Panc1 (cell line): ENCODE measurements around the gene HAT1. TPM values are rescaled to one million over a fixed set of nuclear protein-coding genes. Genes with fewer than 3 reads are reported as not detected.

Source experiments
- ATAC-seq: fragments of 200-7000 bp; cut with Tn5 transposase; 2 replicates; pipeline ENCODE4 v1.9.1; 2020; ENCODE audit warnings: mild to moderate bottlenecking, moderate library complexity
- BruUV-seq: library from RNA; stranded (reverse); fragments of 400-500 nt; replicated peaks from 2 replicates; lab custom pipeline; 2021; lab: Mats Ljungman, UMichigan
- CTCF ChIA-PET: fragments of 300-600 bp; sonication (Branson Sonifier 250); formaldehyde crosslinking; loops from one replicate; lab custom pipeline; 2022; ENCODE audit warnings: antibody characterized with exemption; lab: Charles Lee
- POLR2A ChIA-PET: fragments of 300-600 bp; sonication (Branson Sonifier 250); formaldehyde crosslinking; loops from one replicate; lab custom pipeline; 2022; ENCODE audit warnings: antibody characterized with exemption; lab: Charles Lee
- DNase-seq: peaks from one replicate; pipeline ENCODE4 v3.0.0-alpha.2; 2010; ENCODE audit warnings: low read depth, low spot score
- H3K27ac ChIP-seq: 2 replicates; pipeline ENCODE4 v1.5.1; 2011; ENCODE audit warnings: mild to moderate bottlenecking, low read length, inconsistent platforms
- H3K27me3 ChIP-seq: fragments of 200-500 bp; sonication (Bioruptor generic); 2 replicates; pipeline ENCODE4 v1.6.0; 2014; ENCODE audit warnings: low read length, inconsistent platforms; ENCODE audit not compliant: control insufficient read depth, insufficient read depth
- H3K36me3 ChIP-seq: fragments of 200-500 bp; sonication (Bioruptor generic); 2 replicates; pipeline ENCODE4 v1.5.1; 2014; ENCODE audit warnings: inconsistent platforms, mild to moderate bottlenecking, low read length, moderate library complexity; ENCODE audit not compliant: control insufficient read depth, insufficient read depth
- H3K4me1 ChIP-seq: 2 replicates; pipeline ENCODE4 v1.5.1; 2011; ENCODE audit warnings: inconsistent platforms, mild to moderate bottlenecking, low read length, moderate library complexity; ENCODE audit not compliant: control insufficient read depth, insufficient read depth
- H3K4me3 ChIP-seq, 2 experiments: 2 replicates each; pipeline ENCODE4 v1.5.1; 2011 to 2012; ENCODE audit warnings: low read depth in 2 of 2, low read length in 2 of 2, mild to moderate bottlenecking in 2 of 2, inconsistent platforms in 1 of 2, moderate library complexity in 1 of 2
- H3K9me3 ChIP-seq: fragments of 200-500 bp; sonication (Bioruptor generic); 2 replicates; pipeline ENCODE4 v1.5.1; 2014; ENCODE audit warnings: low read depth, mild to moderate bottlenecking, inconsistent platforms, low read length, moderate library complexity; ENCODE audit not compliant: control insufficient read depth, insufficient read depth
- CTCF ChIP-seq: fragments of 450-650 bp; IDR thresholded peaks from 2 replicates; pipeline ENCODE4 v1.5.1; 2017; ENCODE audit warnings: mild to moderate bottlenecking
- POLR2AphosphoS5 ChIP-seq: IDR thresholded peaks from 2 replicates; pipeline ENCODE4 v1.6.1; 2012; ENCODE audit warnings: mild to moderate bottlenecking, low read depth, low read length, moderate library complexity
- REST ChIP-seq, 2 experiments: IDR thresholded peaks; 2 replicates each; pipeline ENCODE4 v1.6.1; 2011 to 2012; ENCODE audit warnings: low read depth in 2 of 2, control low read depth in 1 of 2, low read length in 1 of 2, mild to moderate bottlenecking in 1 of 2, moderate library complexity in 1 of 2; ENCODE audit not compliant: insufficient read depth in 1 of 2
- SIN3A ChIP-seq: IDR thresholded peaks from 2 replicates; pipeline ENCODE4 v1.6.1; 2012; ENCODE audit warnings: low read depth, mild to moderate bottlenecking, low read length, moderate library complexity, borderline replicate concordance; ENCODE audit not compliant: insufficient read depth
- TCF7L2 ChIP-seq: IDR thresholded peaks from 2 replicates; pipeline ENCODE4 v1.6.1; 2011; ENCODE audit warnings: mild to moderate bottlenecking, low read depth, low read length, inconsistent platforms
- in situ Hi-C: cut with HindIII; loops from 2 replicates; pipeline ENCODE4 v1.10.0; 2016; ENCODE audit warnings: low sequenced_read_pairs, low pct_unique_long_range_greater_than_20kb
- intact Hi-C: fragments of 100-400 bp; cut with micrococcal nuclease; formaldehyde crosslinking; loops from one replicate; pipeline ENCODE4 v1.10.0; 2022; ENCODE audit not compliant: unreplicated experiment
- total RNA-seq: library from RNA; stranded (reverse); gene quantifications from one replicate; pipeline ENCODE4 v1.2.1, GENCODE V29; 2021; ENCODE audit not compliant: unreplicated experiment

Gene HAT1
- total RNA-seq, 1 experiment from 2014 or later, result 74.7 TPM

- H3K9me3 ChIP-seq, result no peaks in the 10 kb centered on the region
- in situ Hi-C loops (no loop called here), intact Hi-C loops (no loop called here)
- BruUV-seq, result no TSS peak
- TF ChIP-seq POLR2AphosphoS5, result no peak
- TF ChIP-seq TCF7L2, result no peak
- ATAC-seq, result no peak
- no peak overlapping the region for H3K27ac ChIP-seq
- POLR2A ChIA-PET, result no interaction called here
- no peak for DNase-seq
- no peaks in the 10 kb centered on the region for H3K27me3 ChIP-seq
- H3K4me3 ChIP-seq, result no peak overlapping the region
- no peaks in the 10 kb centered on the region for H3K4me1 ChIP-seq
- H3K36me3 ChIP-seq, result no peaks in the 10 kb centered on the region
- CTCF ChIA-PET, result no interaction called here
Observed at GRCh38 chr2:171908235-171908634, 14.0 kb upstream of the HAT1 start.

- BruUV-seq, result no TSS peak
- Histone ChIP-seq H3K9me3 (no peaks in the 10 kb centered on the region), H3K36me3 (no peaks in the 10 kb centered on the region), H3K27me3 (no peaks in the 10 kb centered on the region), H3K4me3 (no peak overlapping the region), H3K4me1 (no peaks in the 10 kb centered on the region), H3K27ac (no peak overlapping the region)
- DNase-seq (no peak), ATAC-seq (no peak)
- intact Hi-C loops, result no loop called here
- in situ Hi-C loops, result no loop called here
- ChIA-PET CTCF (no interaction called here), POLR2A (no interaction called here)
- TF ChIP-seq REST (IDR thresholded peaks at IDR 0.05; ENCODE audit: insufficient read depth in 1 of 2, low read depth in 2 of 2, low read length in 1 of 2) (no peak), SIN3A (no peak), TCF7L2 (no peak), POLR2AphosphoS5 (no peak), CTCF (no peak)
Observed at GRCh38 chr2:171909266-171909665, 13.0 kb upstream of the HAT1 start.

- intact Hi-C loops (no loop called here), in situ Hi-C loops (no loop called here)
- ATAC-seq (no peak), DNase-seq (no peak)
- no TSS peak for BruUV-seq
- Histone ChIP-seq H3K27ac (no peak overlapping the region), H3K9me3 (no peaks in the 10 kb centered on the region), H3K27me3 (no peaks in the 10 kb centered on the region), H3K4me3 (no peak overlapping the region), H3K36me3 (no peaks in the 10 kb centered on the region), H3K4me1 (no peaks in the 10 kb centered on the region)
- POLR2A ChIA-PET, result interaction anchor here (0.6 kb wide), 1 partner anchor 8 kb away, joined by 3 read pairs; no protein-coding TSS in a partner anchor
- CTCF ChIA-PET, result no interaction called here
- TF ChIP-seq REST (IDR thresholded peaks at IDR 0.05; ENCODE audit: insufficient read depth in 1 of 2, low read depth in 2 of 2, low read length in 1 of 2), result no peak
- TF ChIP-seq TCF7L2, result no peak
- no peak for TF ChIP-seq CTCF
- no peak for TF ChIP-seq SIN3A
- no peak for TF ChIP-seq POLR2AphosphoS5
Observed at GRCh38 chr2:171910494-171910893, 11.8 kb upstream of the HAT1 start.
